NCI-H446 treated with DMSO at 0.1 percent for 48 hours (cell line): ENCODE measurements around the gene ARFGAP1.

Experiments used
- DNase-seq: peaks from one replicate; lab custom pipeline; 2025; lab: John Stamatoyannopoulos, UW

ARFGAP1 gene

GRCh38 chr20:63320616-63321147 lies 48.1 kb downstream of the ARFGAP1 start:
- DNase-seq: no peak

DNA sequence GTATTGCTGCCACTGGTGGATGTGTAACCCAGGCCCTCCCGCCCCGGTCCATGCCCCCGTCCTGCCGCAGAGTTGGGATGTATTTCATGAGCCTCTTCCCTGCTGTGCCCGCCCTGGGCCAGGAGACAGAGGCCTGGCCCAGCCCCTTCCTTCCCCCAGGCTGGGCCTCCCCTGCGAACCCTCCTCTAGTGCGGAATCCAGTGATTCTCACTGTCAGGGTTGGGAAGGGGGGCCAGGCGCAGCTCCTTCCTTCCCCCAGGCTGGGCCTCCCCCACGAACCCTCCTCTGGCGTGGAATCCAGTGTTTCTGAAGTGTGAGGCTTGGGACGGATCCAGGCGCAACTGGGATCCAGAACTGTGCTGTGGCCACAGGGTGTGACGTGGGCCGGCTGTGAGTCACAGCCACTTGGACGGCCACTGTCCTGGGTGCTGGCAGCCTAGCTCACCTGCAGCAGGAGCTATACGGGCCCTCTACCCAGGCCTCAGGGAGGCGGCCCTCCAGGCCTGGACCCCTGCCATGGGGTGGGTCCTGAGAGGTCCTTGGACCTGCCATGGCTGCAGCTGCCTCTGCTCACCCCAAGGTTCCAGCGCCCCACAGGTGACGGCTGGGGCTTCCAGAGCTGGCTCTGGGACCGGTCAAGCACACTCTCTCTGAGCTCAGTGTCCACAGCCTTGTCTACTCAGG lies 48.7 kb downstream of the ARFGAP1 start:
- no peak for DNase-seq

DNA sequence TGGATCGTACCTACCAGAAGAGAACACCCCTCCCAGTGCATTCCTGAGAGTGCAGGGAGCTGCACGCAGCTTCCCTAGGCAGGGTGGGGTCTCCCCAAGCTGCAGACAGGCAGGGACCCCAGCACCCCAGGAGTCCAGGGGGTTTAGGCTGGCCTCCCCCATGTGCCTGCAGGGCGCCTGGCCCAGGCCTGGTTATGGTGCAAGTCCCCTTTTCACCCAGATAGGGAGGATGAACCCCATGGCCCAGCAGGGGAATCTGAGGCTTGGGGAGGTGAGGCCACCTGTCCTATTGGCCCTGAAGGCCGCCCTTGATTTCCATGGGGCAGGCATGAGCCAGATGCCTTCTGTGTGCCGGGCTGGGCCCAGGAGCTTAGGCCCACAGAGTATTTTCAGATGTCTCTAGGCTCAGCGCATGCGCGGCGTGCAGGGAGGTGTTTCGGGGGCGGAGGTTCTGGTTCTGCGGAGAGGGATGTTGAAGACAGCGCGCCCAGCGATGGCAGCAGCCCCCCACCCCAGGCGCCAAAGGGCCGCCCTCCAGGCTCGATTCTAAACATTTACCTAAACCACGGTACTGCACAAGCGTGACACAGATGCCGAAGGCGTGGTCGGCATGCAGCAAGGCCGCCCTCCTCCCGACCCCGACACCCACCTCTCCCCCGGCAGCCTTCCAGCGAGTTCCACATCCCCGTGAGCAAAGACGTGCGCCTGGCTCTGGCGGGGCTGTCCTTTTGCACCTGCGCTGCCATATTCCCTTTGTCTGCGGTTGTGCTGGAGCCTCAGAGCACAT lies 49.7 kb downstream of the ARFGAP1 start:
- no peak for DNase-seq

DNA sequence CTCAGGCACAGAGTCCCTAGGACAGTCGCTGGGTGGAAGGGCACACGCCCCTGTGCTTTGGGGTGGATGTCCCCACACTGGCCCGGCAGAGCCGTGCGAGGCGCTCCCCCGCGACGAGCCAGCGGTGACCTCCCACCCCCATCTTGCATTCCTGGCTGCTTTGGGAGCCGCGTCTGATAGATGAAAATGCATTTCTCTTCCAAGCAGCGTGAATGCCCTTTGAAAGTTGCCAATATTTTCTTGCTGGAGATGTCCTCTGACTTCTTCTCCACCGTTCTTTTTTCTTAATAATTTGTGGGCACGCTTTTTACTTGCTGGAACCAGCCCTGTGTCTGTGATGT lies 50.3 kb downstream of the ARFGAP1 start:
- DNase-seq: no peak

GRCh38 chr20:63323357-63323981 lies 50.9 kb downstream of the ARFGAP1 start:
- no peak for DNase-seq

DNA sequence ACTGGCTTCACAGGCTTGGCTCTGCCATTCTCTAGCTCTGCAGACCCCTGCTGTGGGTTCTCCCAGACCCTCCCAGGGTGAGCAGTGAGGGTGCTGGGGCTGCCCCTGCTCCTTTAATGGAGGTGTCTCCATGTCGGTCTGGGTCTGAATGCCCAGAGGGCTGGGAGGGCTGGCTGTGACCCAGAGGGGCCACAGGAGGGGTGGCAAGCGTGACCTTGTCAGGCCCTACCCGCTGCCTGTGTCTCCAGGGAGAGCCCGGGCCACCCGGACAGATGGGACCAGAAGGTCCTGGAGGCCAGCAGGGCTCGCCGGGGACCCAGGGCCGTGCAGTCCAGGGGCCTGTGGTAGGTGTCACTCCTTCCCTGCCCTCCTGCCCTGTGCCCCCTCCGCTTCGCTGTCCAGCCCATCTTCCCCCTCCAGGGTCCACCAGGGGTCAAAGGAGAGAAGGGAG lies 52.4 kb downstream of the ARFGAP1 start:
- no peak for DNase-seq

DNA sequence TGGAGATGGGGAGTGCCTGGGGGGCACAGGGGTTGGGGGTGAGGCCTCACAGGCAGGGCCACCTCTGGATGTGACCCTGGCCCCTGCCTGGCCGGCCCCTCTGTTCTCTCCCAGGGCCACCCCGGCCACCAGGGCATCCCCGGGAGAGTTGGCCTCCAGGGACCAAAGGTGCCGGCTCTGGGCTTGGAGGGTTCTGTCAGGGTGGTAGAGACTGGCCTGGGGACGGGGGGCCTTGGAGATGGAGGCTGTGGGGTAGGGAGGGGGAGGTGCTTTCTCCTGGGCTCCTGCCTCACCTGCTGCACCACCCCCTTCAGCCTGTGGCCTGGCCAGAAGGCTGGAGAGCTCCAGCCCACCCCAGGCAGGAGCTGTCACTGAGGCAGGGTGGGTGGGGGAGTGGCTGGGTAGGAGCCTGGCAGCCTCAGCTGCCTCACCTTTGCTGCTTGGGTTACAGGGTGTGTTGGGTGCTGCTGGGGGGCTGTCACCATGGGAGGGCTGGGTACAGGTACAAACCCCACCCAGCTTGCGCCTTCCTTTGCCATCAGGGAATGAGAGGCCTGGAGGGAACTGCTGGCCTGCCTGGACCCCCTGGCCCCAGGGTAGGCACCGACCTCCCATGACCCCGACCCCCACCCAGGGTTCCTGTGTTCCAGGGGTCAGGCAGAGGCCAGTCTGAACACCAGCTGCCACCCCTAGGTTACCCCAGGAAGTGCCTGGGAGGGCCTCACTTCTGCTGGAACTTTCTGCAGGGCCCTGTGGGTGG lies 53.1 kb downstream of the ARFGAP1 start:
- no peak for DNase-seq

GRCh38 chr20:63326314-63327230 lies 54.0 kb downstream of the ARFGAP1 start:
- no peak for DNase-seq

GRCh38 chr20:63327231-63327745 lies 54.7 kb downstream of the ARFGAP1 start:
- no peak for DNase-seq

DNA sequence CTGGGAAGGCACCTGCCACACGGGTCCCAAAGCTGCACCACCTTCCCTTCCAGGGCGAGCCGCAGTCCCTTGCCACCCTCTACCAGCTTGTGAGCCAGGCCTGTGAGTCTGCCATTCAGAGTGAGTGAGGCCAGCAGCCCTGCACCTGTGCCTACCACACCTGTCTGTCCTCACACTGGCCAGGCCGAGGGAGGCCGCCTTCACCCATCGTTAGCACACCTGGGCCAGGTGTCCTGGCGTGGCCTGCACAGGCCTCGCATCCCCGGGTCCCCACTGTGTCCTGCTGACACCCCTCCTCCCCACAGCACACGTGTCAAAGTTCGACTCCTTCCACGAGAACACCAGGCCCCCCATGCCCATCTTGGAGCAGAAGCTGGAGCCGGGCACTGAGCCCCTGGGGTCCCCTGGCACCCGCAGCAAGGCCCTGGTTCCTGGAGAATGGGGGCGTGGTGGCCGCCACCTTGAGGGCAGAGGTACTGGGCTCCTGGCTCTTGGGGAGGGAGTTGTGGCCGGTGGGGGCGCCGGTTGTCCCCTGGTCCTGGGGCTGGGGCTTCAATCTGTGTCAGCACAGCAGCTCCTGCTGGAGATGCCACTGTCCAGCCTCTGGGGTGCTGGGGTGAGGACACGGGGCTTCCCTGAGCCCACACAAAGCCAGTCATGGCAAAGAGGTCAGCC lies 55.5 kb downstream of the ARFGAP1 start:
- DNase-seq: no peak

DNA sequence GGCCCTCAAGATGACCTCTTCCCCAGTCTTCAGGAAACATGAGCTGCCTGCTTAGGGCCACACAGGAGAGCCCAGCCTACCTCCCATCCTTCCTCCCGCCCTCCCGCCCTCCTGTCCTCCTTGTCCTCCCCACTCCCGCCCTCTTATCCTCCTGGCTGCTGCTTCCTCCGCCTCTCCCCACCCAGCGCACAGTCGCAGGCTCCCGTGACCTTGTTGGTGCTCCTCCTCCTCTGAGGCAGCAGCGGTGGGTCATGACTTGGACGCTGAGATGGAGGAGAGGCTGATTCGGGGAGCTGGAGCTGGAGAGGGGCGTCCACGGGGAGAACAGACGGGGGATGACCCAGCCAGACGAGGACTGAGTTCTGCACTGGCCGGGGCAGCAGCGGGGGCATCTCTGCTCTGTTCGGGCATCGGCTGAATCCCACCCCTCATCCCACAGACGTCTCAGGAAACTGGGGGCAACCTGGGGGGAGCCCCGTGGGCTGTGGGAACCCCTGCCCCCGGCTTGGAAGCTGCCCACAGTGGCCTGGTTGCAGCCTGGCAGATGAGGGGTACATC lies 56.2 kb downstream of the ARFGAP1 start:
- no peak for DNase-seq

DNA sequence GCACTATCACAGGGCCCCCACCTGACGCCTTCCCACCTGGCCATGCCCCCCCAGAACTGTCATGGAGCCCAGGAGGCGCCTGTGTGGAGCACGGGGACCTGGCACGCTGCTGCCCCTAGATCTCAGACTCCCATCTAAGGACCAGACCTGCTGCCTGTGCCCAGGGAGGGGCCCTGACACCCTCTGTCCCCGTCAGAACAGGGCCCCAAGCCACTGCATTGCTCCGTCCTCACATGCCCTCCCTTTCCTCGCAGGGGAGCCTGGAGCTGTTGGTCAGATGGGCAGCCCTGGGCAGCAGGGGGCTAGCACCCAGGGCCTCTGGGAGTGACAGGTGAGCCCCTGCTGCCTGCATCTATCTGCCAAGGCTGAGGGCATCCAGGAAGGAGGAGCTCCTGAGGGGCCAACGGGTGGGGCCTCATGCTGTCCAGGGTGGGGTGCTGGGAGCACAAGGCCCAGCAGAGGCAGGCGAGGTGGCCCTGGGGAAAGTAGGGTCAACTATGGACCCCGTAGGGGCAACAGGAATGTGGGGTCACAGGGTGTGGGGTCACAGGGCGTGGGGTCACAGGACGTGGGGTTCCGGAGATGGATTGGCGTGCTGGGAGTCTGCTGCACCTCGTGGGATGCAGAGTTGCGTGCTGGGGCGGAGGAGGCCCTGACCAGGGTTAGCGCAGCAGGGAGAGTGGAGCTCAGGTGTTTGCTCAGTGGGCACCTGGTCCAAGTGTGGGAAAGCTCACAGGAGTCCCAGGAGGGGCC lies 56.9 kb downstream of the ARFGAP1 start:
- no peak for DNase-seq

GRCh38 chr20:63330084-63330760 lies 57.6 kb downstream of the ARFGAP1 start:
- no peak for DNase-seq

GRCh38 chr20:63330940-63331339 lies 58.3 kb downstream of the ARFGAP1 start:
- DNase-seq: no peak

GRCh38 chr20:63331741-63332400 lies 59.3 kb downstream of the ARFGAP1 start:
- no peak for DNase-seq

DNA sequence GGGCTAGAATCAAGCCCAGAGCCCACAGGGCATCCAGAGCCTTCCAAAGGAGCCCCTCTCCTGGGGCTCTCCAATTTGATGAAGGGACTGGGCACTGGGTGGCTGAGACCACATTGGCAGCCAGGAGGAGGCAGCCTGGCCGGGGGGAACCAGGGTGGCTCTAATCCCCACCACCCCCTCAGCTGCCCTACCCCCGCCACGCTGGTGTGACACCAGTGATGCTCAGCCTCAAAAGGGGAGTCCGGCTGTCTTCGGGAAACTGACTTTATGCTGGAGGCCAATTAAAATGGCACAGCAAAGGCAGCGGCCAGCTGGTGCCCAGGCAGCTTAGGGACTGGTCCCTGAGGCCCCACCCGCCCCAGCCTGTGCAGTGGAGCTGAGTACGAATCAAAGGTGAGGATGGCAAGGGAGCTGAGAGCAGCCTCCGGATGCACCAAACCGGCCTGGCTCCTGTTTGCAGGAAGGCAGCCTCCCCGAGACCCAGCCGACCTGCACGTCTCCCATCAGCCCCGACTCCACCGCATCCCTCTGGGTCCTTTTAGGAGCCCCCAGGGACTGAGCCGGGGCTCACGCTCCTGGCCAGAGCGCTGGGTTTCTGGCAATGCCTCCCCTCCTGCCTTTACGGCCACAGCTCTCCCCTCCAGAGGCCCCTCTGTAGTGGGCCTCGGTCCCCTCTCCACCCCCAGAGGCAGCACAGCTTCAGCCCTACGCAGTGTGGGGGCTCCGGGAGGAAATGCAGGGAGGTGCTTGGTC lies 60.1 kb downstream of the ARFGAP1 start:
- DNase-seq: no peak

DNA sequence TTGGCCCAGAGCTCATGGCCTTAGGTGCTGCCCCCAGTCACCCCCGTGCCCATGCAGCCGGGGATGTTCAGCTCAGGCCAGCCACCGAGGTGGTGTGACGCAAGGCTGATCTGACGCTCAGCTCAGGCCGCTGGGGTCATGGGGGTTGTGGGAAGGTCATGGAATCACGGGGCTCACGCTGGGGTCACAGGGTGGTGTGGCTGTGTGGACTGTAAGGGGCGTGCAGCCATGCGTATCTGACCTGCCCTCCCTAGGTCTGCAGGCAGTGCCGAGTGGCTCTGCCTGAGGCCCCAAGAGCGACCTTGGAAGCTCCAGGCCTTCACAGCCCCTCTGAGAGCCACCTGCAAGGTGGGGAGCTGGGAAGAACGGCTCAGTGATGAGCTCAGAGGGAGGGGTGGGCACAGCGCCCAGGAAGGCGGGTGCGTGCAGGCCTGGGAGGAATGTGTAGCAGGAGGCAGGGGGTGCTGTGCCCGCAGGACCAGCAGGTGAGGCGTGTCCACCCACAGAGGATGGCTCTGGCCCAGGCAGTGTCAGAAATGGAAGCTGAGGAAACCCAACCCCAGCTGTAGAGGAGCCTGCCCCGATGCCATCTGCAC lies 60.7 kb downstream of the ARFGAP1 start:
- DNase-seq: no peak
